ENCODE measurements around the gene RNF220.

- TF ChIP-seq CTCF (conservative IDR thresholded peaks at IDR 0.05) = no peak
- no peak for TF ChIP-seq ZFX (IDR thresholded peaks at IDR 0.05)
Measured at GRCh38 chr1:44598167-44598566, 193.1 kb downstream of the RNF220 start.

Data from C4-2B (cell line).